K562 (cell line): ENCODE results near the gene MRNIP. TPM values are rescaled to one million over a fixed set of nuclear protein-coding genes. Genes with fewer than 3 reads are reported as not detected.

Experiments used
- BCOR ChIP-seq: fragments of 450-650 bp; IDR thresholded peaks from 2 replicates; pipeline ENCODE4 v1.6.1; 2016
- COPS2 ChIP-seq: fragments of 450-650 bp; conservative IDR thresholded peaks from 2 replicates; pipeline ENCODE4 v1.6.1; 2016; ENCODE audit warnings: mild to moderate bottlenecking, moderate library complexity
- FUS ChIP-seq: fragments of 200-400 bp; formaldehyde crosslinking; optimal IDR thresholded peaks from 2 replicates; pipeline ENCODE3; 2017; ENCODE audit warnings: low read depth, low read length
- HDAC8 ChIP-seq: fragments of 450-650 bp; IDR thresholded peaks from 2 replicates; pipeline ENCODE4 v1.6.1; 2016; ENCODE audit warnings: mild to moderate bottlenecking, missing genetic modification characterization, moderate library complexity, missing compliant biosample characterization
- HIVEP1 ChIP-seq: fragments of 250-450 bp; sonication (Bioruptor Pico); IDR thresholded peaks from 2 replicates; pipeline ENCODE4 v1.4.0; 2020; ENCODE audit warnings: mild to moderate bottlenecking
- HMG20A ChIP-seq: fragments of 450-650 bp; formaldehyde crosslinking; conservative IDR thresholded peaks from 2 replicates; pipeline ENCODE4 v1.4.0; 2020; ENCODE audit warnings: mild to moderate bottlenecking, mixed read lengths
- MEF2D ChIP-seq: conservative IDR thresholded peaks from 2 replicates; pipeline ENCODE4 v1.6.1; 2016; ENCODE audit warnings: low read depth, missing genetic modification characterization, missing compliant biosample characterization
- NCOR1 ChIP-seq: fragments of 450-650 bp; IDR thresholded peaks from 2 replicates; pipeline ENCODE4 v1.6.1; 2016; ENCODE audit warnings: mild to moderate bottlenecking, moderate library complexity
- NRF1 ChIP-seq, 2 experiments: fragments of 450-650 bp; IDR thresholded peaks in 1 of 2; conservative IDR thresholded peaks in 1 of 2; 2 replicates each; pipeline ENCODE4 v1.6.1; 2014; ENCODE audit warnings: mild to moderate bottlenecking in 2 of 2
- STAG1 ChIP-seq: sonication (generic); formaldehyde crosslinking; IDR thresholded peaks from 2 replicates; pipeline ENCODE4 v1.5.0; 2020; ENCODE audit warnings: missing genetic modification reagents, borderline replicate concordance
- TEAD2 ChIP-seq: fragments of 450-650 bp; IDR thresholded peaks from 2 replicates; pipeline ENCODE4 v1.6.1; 2016; ENCODE audit warnings: missing genetic modification characterization, control low read depth, missing compliant biosample characterization
- XRCC5 ChIP-seq: fragments of 200-400 bp; formaldehyde crosslinking; IDR thresholded peaks from 2 replicates; pipeline ENCODE4 v1.6.1; 2017; ENCODE audit warnings: low read depth, mild to moderate bottlenecking, low read length
- ZBED1 ChIP-seq: IDR thresholded peaks from 2 replicates; pipeline ENCODE4 v1.6.1; 2014
- ZC3H11A ChIP-seq: IDR thresholded peaks from 2 replicates; pipeline ENCODE4 v1.6.1; 2012; ENCODE audit warnings: low read depth, low read length, improper control_type of control experiment
- ZNF165 ChIP-seq: fragments of 250-450 bp; sonication (Bioruptor Pico); IDR thresholded peaks from 2 replicates; pipeline ENCODE4 v1.4.0; 2020; ENCODE audit warnings: borderline replicate concordance
- ZNF253 ChIP-seq: fragments of 250-450 bp; sonication (Bioruptor Pico); conservative IDR thresholded peaks from 2 replicates; pipeline ENCODE4 v1.6.1; 2021; ENCODE audit warnings: mild to moderate bottlenecking
- ZNF707 ChIP-seq: fragments of 250-450 bp; sonication (Bioruptor Pico); conservative IDR thresholded peaks from 2 replicates; pipeline ENCODE4 v1.8.0; 2022; ENCODE audit warnings: inconsistent platforms, mild to moderate bottlenecking, moderate library complexity
- polyA plus RNA-seq, 8 experiments: library from polyadenylated mRNA; depleted of rRNA in 4 of 8; stranded (reverse) in 5 of 8; unstranded in 3 of 8; fragments of >200 nt; fragmentation: Nextera tagmentation in 2 of 8; fragmentation: Illumina TruSeq in 1 of 8; extraction: Ambion mirVana in 2 of 8; extraction: Trizol in 1 of 8; gene quantifications; 2 replicates each; pipeline versions ENCODE4 v1.2.1 to v1.2.3, GENCODE V29; 2011 to 2014; ENCODE audit warnings: inconsistent platforms in 1 of 8, missing spikeins in 1 of 8
- total RNA-seq, 7 experiments: library from RNA; depleted of rRNA in 6 of 7; stranded (reverse); fragments of >200 nt in 6 of 7; fragmentation: Illumina TruSeq in 2 of 7; extraction: Trizol in 2 of 7; gene quantifications; 2 replicates each; pipeline versions ENCODE4 v1.2.1 to v1.2.3, GENCODE V29; 2011 to 2021; ENCODE audit warnings: low replicate concordance in 1 of 7
- TF ChIP-seq, protein P1 (sequence below): IDR thresholded peaks from 2 replicates; pipeline ENCODE4 v1.6.1; 2012; ENCODE audit warnings: low read depth, low read length, improper control_type of control experiment, borderline replicate concordance
- TF ChIP-seq, protein P2 (sequence below), 3 experiments: IDR thresholded peaks in 2 of 3; conservative IDR thresholded peaks in 1 of 3; 2 replicates each; pipeline ENCODE4 v1.5.1; 2011 to 2012; ENCODE audit warnings: low read length in 3 of 3, mild to moderate bottlenecking in 3 of 3, control low read depth in 2 of 3, improper control_type of control experiment in 1 of 3, inconsistent platforms in 1 of 3, low read depth in 1 of 3, mixed read lengths in 1 of 3, moderate library complexity in 1 of 3; ENCODE audit not compliant: insufficient read depth in 2 of 3
- TF ChIP-seq, protein P3 (sequence below): sonication (generic); formaldehyde crosslinking; IDR thresholded peaks from 2 replicates; pipeline ENCODE4 v1.8.1; 2023; ENCODE audit warnings: mild to moderate bottlenecking, missing genetic modification reagents
- TF ChIP-seq, protein P4 (sequence below): IDR thresholded peaks from 2 replicates; pipeline ENCODE4 v1.6.1; 2014; ENCODE audit warnings: antibody characterized with exemption

The MRNIP gene
- total and polyA plus RNA-seq, 9 of the 15 experiments (the other 6 are each of a cell fraction or from before 2014, with no cell fraction given): 3.6 to 39.0 (median 16.8) TPM

DNA sequence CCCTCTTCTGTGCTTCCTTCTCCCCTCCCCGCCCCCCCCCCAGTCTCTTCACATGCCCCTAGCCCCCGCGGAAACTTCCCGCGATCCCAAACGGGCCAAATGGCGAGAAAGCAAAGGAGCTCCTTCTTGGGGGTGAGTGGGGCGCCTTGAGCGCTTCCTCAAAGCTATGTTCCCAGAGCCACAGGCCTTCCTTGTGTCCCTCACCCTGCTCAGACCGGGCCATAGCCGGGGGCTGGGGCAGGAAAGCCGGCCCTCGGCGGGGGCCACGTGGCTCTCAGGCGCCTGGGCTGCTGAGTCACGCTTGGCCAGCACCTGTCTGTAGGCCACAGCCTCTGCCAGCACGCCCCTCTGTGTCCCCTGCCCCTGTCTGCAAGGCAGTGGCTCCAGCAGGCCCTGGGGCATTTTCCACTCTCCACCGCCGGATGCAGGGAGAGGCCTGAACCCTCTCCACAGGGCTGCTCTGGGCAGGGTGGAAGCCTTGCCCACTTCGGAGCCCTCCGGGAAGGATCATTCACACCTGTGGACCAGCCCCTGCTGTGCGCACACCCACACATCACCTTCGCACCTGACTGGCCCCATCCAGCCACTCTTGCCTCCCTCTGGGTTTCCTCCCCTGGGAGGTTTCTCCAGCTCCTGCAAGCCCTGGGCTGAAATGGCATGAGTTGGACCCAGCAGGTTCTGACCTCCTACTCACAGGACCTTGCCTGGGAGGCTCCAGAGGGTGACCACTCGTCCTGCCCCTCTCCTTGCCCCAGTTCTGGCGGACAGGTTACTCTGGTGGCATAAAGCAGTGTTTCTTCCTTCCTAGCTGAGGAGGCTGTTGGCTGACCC is 39.1 kb downstream of the MRNIP start (continued):
- peak; percentile 84 for TF ChIP-seq HIVEP1
- no peak for TF ChIP-seq NCOR1
- 0 out of 2 replicates have a peak, but pooled peaks have one; percentile 9 for TF ChIP-seq HMG20A (CRISPR knock-in tag)
- TF ChIP-seq HDAC8: peak; percentile 97
- no peak for TF ChIP-seq COPS2
- peak; percentile 77 for TF ChIP-seq ZNF707 (CRISPR knock-in tag)
- TF ChIP-seq XRCC5: no peak
- peak; percentile 75; the same call in 1 of the 2 replicates for TF ChIP-seq TEAD2 (tag)
- no peak for TF ChIP-seq STAG1 (CRISPR knock-in tag)
- no peak for TF ChIP-seq ZC3H11A
- no peak for TF ChIP-seq ZNF253 (CRISPR knock-in tag)
- TF ChIP-seq MEF2D (tag): peak; percentile 53; the same call in 1 of the 2 replicates
- no peak for TF ChIP-seq FUS
- no peak for TF ChIP-seq ZBED1
- TF ChIP-seq, protein P1, sequence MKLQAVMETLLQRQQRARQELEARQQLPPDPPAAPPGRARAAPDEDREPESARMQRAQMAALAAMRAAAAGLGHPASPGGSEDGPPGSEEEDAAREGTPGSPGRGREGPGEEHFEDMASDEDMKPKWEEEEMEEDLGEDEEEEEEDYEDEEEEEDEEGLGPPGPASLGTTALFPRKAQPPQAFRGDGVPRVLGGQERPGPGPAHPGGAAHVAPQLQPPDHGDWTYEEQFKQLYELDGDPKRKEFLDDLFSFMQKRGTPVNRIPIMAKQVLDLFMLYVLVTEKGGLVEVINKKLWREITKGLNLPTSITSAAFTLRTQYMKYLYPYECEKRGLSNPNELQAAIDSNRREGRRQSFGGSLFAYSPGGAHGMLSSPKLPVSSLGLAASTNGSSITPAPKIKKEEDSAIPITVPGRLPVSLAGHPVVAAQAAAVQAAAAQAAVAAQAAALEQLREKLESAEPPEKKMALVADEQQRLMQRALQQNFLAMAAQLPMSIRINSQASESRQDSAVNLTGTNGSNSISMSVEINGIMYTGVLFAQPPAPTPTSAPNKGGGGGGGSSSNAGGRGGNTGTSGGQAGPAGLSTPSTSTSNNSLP: no peak
- TF ChIP-seq, protein P2, sequence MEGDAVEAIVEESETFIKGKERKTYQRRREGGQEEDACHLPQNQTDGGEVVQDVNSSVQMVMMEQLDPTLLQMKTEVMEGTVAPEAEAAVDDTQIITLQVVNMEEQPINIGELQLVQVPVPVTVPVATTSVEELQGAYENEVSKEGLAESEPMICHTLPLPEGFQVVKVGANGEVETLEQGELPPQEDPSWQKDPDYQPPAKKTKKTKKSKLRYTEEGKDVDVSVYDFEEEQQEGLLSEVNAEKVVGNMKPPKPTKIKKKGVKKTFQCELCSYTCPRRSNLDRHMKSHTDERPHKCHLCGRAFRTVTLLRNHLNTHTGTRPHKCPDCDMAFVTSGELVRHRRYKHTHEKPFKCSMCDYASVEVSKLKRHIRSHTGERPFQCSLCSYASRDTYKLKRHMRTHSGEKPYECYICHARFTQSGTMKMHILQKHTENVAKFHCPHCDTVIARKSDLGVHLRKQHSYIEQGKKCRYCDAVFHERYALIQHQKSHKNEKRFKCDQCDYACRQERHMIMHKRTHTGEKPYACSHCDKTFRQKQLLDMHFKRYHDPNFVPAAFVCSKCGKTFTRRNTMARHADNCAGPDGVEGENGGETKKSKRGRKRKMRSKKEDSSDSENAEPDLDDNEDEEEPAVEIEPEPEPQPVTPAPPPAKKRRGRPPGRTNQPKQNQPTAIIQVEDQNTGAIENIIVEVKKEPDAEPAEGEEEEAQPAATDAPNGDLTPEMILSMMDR (IDR thresholded peaks at IDR 0.05 in 2 of 3, conservative IDR thresholded peaks at IDR 0.05 in 1 of 3; ENCODE audit: insufficient read depth in 2 of 3, low read depth in 1 of 3, low read length in 3 of 3): 0 out of 6 replicates have a peak, but pooled peaks of 1 of the 3 experiments have one; percentile 9
- no peak for TF ChIP-seq NRF1 (conservative IDR thresholded peaks at IDR 0.05 in 1 of 2, IDR thresholded peaks at IDR 0.05 in 1 of 2)
- TF ChIP-seq, protein P3, sequence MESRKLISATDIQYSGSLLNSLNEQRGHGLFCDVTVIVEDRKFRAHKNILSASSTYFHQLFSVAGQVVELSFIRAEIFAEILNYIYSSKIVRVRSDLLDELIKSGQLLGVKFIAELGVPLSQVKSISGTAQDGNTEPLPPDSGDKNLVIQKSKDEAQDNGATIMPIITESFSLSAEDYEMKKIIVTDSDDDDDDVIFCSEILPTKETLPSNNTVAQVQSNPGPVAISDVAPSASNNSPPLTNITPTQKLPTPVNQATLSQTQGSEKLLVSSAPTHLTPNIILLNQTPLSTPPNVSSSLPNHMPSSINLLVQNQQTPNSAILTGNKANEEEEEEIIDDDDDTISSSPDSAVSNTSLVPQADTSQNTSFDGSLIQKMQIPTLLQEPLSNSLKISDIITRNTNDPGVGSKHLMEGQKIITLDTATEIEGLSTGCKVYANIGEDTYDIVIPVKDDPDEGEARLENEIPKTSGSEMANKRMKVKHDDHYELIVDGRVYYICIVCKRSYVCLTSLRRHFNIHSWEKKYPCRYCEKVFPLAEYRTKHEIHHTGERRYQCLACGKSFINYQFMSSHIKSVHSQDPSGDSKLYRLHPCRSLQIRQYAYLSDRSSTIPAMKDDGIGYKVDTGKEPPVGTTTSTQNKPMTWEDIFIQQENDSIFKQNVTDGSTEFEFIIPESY (CRISPR knock-in tag): no peak
- peak; percentile 94 for TF ChIP-seq ZNF165
- TF ChIP-seq BCOR: no peak
- TF ChIP-seq, protein P4, sequence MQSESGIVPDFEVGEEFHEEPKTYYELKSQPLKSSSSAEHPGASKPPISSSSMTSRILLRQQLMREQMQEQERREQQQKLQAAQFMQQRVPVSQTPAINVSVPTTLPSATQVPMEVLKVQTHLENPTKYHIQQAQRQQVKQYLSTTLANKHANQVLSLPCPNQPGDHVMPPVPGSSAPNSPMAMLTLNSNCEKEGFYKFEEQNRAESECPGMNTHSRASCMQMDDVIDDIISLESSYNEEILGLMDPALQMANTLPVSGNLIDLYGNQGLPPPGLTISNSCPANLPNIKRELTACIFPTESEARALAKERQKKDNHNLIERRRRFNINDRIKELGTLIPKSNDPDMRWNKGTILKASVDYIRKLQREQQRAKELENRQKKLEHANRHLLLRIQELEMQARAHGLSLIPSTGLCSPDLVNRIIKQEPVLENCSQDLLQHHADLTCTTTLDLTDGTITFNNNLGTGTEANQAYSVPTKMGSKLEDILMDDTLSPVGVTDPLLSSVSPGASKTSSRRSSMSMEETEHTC: no peak
